Left lung (tissue), 10 donors: Measurements from ENCODE around the gene CNTD1. TPM values are rescaled to one million over a fixed set of nuclear protein-coding genes. Genes with fewer than 3 reads are reported as not detected.
A peak's percentile ranks its signal among the peaks of the same experiment; 100 is the strongest.

Source experiments
- ATAC-seq: fragments of 200-7000 bp; cut with Tn5 transposase; one replicate; pipeline ENCODE4 v1.9.1; 2020; ENCODE audit warnings: moderate library complexity
- DNase-seq, 4 donors: peaks; one replicate each; pipeline ENCODE4 v3.0.0-alpha.2; 2013 to 2020
- H3K27ac ChIP-seq, 2 donors: fragments of 200-600 bp; sonication (generic) in 1 of 2; one replicate each; pipeline versions ENCODE4 v1.5.0 to v1.8.0; 2020 to 2021
- H3K27me3 ChIP-seq, 2 donors: fragments of 200-600 bp; sonication (generic) in 1 of 2; one replicate each; pipeline versions ENCODE4 v1.5.0 to v1.8.0; 2020 to 2021
- H3K36me3 ChIP-seq, 2 donors: fragments of 200-600 bp; sonication (generic) in 1 of 2; one replicate each; pipeline versions ENCODE4 v1.5.0 to v1.8.0; 2020 to 2021
- H3K4me1 ChIP-seq, 2 donors: fragments of 200-600 bp; one replicate each; pipeline ENCODE4 v1.8.0; 2021
- H3K4me3 ChIP-seq, 2 donors: fragments of 200-600 bp; sonication (generic) in 1 of 2; one replicate each; pipeline versions ENCODE4 v1.5.0 to v1.8.0; 2020 to 2021; ENCODE audit warnings: mild to moderate bottlenecking in 1 of 2
- H3K9me3 ChIP-seq, 2 donors: fragments of 200-600 bp; sonication (generic) in 1 of 2; one replicate each; pipeline versions ENCODE4 v1.5.0 to v1.8.0; 2020 to 2021
- intact Hi-C, 2 donors: fragments of 100-400 bp; cut with DNase I; formaldehyde crosslinking; loops; one replicate each; pipeline versions ENCODE4 v1.11.2 to v1.14.2; 2022
- polyA plus RNA-seq, 6 donors: library from polyadenylated mRNA; unstranded; fragments of 120-200 nt; gene quantifications; one replicate each; pipeline ENCODE4 v1.2.1, GENCODE V29; 2013; ENCODE audit not compliant: insufficient read length in 6 of 6
- total RNA-seq, 2 donors: library from RNA; stranded (reverse); fragmentation: NEBNext Ultra II Directional; extraction: Animal tissue kit (Norgen Biotek cat#: 25700); gene quantifications; one replicate each; pipeline ENCODE4 v1.2.1, GENCODE V29; 2021
- TF ChIP-seq, protein P1 (sequence below), 2 donors: fragments of 200-600 bp; sonication (generic) in 1 of 2; IDR thresholded peaks; one replicate each; pipeline versions ENCODE4 v1.5.0 to v1.8.0; 2021; ENCODE audit warnings: antibody characterized with exemption in 2 of 2
- donor health status: DM: no; HTN: yes; CAD: no.
- donor health status: DM: no; HTN: no; CAD: no.

Gene CNTD1
- total and polyA plus RNA-seq, 8 donors = 1.5 to 3.4 (median 2.6) TPM; not detected in 1

DNA sequence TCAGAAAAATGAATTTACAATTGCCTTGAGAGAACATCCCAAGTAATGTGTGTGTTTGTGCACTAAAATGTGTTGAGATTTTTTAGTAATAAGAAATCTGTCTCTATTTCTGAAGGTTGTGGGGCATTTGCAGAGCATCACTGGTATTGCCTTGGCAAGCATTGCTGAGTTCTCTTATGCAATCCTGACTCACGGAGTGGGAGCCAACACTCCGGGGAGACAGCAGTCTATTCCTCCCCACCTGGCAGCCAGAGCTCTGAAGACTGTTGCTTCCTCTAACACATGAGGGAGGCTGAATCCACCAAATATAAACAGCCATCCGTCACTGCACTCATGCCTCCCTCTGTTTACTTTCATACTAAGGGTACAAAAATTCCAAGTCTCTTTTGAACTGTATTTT is 10.6 kb downstream of the CNTD1 start:
- DNase-seq (no peak), ATAC-seq (peak; percentile 49)
- no peak overlapping the region for H3K27ac ChIP-seq
- H3K36me3 ChIP-seq = peaks cover 0 to 58% of the 10 kb centered on the region in 2 donors
- no peaks in the 10 kb centered on the region for H3K9me3 ChIP-seq
- TF ChIP-seq, protein P1, sequence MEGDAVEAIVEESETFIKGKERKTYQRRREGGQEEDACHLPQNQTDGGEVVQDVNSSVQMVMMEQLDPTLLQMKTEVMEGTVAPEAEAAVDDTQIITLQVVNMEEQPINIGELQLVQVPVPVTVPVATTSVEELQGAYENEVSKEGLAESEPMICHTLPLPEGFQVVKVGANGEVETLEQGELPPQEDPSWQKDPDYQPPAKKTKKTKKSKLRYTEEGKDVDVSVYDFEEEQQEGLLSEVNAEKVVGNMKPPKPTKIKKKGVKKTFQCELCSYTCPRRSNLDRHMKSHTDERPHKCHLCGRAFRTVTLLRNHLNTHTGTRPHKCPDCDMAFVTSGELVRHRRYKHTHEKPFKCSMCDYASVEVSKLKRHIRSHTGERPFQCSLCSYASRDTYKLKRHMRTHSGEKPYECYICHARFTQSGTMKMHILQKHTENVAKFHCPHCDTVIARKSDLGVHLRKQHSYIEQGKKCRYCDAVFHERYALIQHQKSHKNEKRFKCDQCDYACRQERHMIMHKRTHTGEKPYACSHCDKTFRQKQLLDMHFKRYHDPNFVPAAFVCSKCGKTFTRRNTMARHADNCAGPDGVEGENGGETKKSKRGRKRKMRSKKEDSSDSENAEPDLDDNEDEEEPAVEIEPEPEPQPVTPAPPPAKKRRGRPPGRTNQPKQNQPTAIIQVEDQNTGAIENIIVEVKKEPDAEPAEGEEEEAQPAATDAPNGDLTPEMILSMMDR (IDR thresholded peaks at IDR 0.05) = no peak
- H3K27me3 ChIP-seq = no peaks in the 10 kb centered on the region
- intact Hi-C loops = no loop called here
- no peaks in the 10 kb centered on the region for H3K4me1 ChIP-seq
- no peak overlapping the region for H3K4me3 ChIP-seq

DNA sequence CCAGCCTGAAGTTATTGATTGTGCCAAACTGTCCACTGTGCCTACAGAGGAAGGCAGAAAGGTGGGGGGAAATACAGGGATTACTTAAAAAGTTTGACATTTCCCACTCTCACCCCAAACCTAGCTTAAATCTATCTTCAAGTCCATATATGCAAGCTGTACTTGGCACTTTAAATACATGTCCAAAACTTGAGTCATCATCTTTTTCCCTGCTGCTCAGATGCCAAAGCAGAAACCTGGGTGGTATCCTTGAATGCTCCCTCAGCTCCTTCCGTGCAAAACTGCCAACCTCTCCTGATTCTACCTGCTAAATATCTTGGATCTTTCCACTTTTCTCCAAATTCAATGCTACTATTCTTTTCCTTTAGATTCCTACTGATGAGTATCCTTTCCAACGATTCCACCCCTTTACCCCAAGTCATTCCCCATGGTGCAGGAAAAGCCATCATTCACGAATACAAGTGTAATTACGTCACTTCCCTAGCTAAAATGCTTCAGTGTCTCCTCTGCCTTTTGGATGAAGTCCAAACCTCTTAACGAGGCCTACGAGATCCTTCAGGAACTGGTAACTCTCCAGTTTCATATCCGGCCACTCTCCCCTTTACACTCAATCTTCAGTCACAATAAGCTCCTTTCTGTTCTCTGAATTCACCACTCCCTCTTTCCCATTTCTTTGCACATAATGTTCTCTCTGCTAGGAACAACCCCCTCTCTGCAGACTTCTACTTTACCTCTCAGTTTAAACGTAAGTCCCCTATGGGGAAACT is 16.2 kb downstream of the CNTD1 start:
- ATAC-seq (peak; percentile 77), DNase-seq (peak in 1 of 4 donors; percentile 75)
- TF ChIP-seq, protein P1 (IDR thresholded peaks at IDR 0.05) = no peak

DNA sequence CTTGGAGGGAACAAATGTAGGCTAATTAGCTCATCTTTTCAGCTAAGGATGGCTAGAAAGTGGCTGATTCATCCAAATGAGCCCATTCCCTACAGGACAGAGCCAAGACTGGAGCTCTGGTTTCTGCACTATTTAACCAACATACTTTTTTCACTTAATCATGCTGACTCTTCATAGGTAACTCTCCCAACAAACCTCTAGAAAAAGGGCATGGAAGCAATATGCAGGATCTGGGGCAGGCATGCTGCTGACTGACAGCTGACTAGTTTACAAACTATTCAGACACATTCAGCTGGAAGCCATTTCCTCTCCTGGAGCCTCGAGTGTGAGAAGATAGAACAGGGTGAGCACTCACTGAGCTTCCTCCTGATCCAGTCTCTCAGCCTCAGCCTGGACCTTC is 19.2 kb downstream of the CNTD1 start:
- intact Hi-C loops = no loop called here
- Histone ChIP-seq H3K36me3 (peaks cover 0 to 94% of the 10 kb centered on the region in 2 donors), H3K4me3 (no peak overlapping the region), H3K27ac (no peak overlapping the region), H3K27me3 (no peaks in the 10 kb centered on the region), H3K4me1 (peaks cover 3 to 16% of the 10 kb centered on the region in 2 donors), H3K9me3 (no peaks in the 10 kb centered on the region)
- TF ChIP-seq, protein P1 (IDR thresholded peaks at IDR 0.05) = no peak
- DNase-seq (no peak), ATAC-seq (no peak)

More for the DNA sequence above, 16.2 kb downstream of the CNTD1 start:
- Histone ChIP-seq H3K4me1 (no peaks in the 10 kb centered on the region), H3K9me3 (no peaks in the 10 kb centered on the region), H3K36me3 (peaks cover 0 to 99% of the 10 kb centered on the region in 2 donors), H3K27ac (peak overlapping the region; percentile 28 to 63), H3K4me3 (no peak overlapping the region), H3K27me3 (no peaks in the 10 kb centered on the region)
- intact Hi-C loops = no loop called here

DNA sequence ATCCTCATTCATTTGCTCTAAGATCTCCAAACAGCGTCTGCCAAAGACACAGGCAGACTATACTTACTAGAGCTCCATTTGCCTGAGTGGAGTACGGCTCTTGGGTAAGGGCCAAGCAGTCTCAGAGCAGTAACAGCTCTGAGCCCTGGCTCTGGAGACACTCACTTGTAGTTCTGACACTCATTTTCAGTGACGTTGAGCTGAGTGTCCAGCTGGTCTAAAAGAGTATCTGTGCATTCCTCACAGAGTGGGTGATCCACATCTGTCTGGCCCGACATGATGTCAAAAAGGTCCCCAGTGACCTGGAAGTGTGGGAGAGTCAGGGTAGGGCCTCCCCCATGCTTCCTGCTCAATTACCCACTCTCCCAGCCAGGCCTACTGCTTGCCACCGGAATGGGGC is 19.7 kb downstream of the CNTD1 start:
- TF ChIP-seq, protein P1 (IDR thresholded peaks at IDR 0.05) = no peak
- no peak overlapping the region for H3K27ac ChIP-seq
- H3K9me3 ChIP-seq = no peaks in the 10 kb centered on the region
- H3K4me1 ChIP-seq = peaks cover 8 to 21% of the 10 kb centered on the region in 2 donors
- peaks cover 0 to 89% of the 10 kb centered on the region in 2 donors for H3K36me3 ChIP-seq
- no peaks in the 10 kb centered on the region for H3K27me3 ChIP-seq
- H3K4me3 ChIP-seq = no peak overlapping the region
- ATAC-seq (no peak), DNase-seq (no peak)
- intact Hi-C loops = no loop called here

DNA sequence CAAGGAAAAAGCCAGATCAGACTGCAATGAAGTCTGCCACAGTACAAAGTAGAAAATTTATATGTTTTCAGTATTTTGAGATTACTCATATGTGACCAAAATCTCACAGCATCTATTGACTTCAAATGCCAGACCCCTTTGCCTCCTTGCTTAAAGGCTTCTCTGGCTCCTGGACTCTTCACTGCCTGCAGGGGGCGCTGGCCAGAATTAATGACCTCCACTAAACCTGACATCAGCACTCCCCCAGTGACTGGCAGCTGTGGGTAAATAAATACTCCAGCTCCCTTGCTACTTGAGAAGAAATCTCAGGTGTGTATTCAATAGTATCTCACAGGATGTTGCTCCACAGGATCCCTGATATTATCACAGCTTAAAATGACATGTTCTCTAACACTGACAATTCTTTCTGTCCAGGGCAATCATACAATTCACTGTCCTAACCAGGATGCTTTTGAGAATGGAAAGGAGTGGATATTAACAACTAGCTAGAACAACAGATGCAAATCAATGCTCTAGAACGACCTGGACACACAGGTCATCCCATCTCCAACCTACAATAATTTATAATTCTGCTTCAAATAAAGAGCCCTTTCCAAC is 21.4 kb downstream of the CNTD1 start:
- ATAC-seq (no peak), DNase-seq (no peak)
- Histone ChIP-seq H3K9me3 (no peaks in the 10 kb centered on the region), H3K4me1 (peaks cover 12 to 28% of the 10 kb centered on the region in 2 donors), H3K36me3 (peaks cover 0 to 72% of the 10 kb centered on the region in 2 donors), H3K27ac (no peak overlapping the region), H3K27me3 (no peaks in the 10 kb centered on the region), H3K4me3 (no peak overlapping the region)
- TF ChIP-seq, protein P1 (IDR thresholded peaks at IDR 0.05) = peak; percentile 37 to 62
- intact Hi-C loops = loop anchor here in 1 of 2 donors (5.0 kb wide), 1 partner anchor 98 kb away; no protein-coding TSS in a partner anchor
